ENCODE measurements around the gene INPP4B.
A peak's percentile ranks its signal among the peaks of the same experiment; 100 is the strongest.

Gene INPP4B

DNA sequence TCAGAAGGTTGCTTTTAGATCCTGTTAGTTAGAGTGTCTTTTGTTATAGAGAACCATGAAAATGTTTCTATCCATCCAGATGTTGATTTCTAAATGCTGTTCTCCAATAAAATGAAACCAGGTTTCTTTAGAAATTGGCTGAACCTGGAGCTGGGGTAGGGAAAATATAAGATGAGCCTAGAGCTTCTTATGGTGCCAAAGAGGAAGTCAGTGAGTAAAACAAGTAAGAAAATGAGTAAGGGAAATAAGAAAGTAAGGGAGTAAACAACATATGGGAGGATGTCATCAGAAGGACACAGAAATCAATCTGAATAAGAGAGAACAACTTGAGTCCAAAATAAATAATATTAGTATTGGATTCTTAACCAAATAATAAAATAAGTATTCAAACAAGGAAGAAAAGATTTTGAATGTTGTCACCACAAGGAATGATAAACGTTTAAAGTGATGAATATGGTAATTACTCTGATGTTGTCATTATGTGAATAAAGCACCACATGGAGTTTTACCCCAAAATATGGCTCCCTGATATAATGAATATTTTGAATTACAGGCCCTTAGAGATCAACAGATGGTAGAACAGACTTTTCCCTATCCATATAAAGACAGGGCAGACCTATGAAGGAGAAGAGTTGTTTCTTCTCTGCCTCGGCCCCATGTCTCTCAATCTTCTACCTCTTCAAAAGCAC lies 703.6 kb downstream of the INPP4B start:
- DNase-seq (ENCODE audit: low read depth in 2 of 2) = no peak

DNA sequence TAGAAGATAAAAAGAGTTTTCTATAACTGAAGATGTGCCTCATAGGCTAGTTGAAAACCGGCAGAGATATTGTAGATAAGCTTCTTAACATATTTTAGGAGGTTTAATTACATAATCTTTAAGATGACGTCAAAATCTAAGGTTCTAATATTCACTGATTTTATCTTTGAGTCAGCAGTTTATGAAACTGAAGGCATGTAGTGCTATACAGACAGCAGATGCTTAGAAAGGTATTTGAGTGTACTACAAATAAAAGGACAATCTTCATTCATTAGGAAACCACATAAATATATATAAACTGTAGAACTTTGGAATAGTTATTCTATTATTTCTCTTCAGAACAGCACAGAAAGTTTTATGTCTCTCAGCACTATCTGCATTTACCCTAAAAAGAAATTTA lies 704.9 kb downstream of the INPP4B start:
- no peak for DNase-seq (ENCODE audit: low read depth in 2 of 2)

DNA sequence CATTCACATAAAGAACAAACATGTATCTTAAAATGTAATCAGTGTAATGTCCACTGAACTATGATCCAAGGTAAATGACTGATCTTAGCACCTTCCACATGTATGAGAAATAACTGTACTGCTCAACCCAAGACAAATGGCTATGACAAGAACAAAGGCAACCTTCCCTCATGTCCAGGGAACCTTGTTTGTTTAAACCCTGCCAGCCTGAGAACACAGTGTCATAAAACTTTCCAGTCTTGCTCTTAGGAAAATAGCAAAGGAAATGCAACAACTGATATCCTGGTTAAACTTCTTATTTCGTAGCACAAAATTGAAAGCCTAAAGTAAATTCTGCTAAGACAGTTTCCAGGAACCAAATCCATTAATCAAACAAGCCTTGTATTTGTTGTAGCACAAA lies 715.4 kb downstream of the INPP4B start:
- DNase-seq (ENCODE audit: low read depth in 2 of 2) = no peak

DNA sequence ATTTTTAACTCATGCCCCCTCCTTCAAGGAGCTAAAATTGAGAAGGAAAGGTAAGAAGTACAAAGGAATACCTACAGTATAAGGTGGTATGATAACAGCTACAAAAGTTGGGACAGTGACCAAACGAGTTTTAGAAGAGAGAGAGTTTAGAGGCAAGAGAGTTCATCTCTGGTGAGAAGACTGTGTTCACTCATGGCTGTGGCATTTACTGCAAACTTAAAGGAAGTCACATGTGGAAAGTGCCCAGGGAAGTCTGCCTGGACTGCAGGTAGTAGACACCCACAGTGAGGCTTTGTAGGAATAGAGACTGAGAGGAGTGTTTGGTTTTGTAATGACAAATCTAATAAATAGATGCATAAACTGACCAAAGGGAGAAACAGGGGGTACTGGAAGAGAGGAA lies 716.2 kb downstream of the INPP4B start:
- DNase-seq (ENCODE audit: low read depth in 2 of 2) = no peak

DNA sequence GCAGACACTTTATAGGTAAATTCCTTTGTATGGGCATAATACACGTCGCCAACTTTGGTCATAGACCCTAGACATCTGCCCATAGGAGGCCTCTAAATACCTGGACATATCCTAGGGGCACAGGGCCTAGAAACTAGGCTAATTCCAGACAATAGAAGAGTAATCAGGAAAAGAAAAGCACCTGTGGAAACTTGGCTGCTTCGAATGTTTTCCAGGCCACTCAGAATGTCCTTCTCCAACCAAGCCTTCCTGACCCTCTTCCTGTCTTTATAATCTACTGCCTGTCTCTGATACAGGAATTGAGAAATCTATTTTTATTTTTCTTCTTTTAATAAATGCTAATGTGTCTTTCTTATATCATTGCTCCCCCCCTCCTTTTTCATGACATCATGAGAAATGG lies 716.6 kb downstream of the INPP4B start:
- no peak for DNase-seq (ENCODE audit: low read depth in 2 of 2)

DNA sequence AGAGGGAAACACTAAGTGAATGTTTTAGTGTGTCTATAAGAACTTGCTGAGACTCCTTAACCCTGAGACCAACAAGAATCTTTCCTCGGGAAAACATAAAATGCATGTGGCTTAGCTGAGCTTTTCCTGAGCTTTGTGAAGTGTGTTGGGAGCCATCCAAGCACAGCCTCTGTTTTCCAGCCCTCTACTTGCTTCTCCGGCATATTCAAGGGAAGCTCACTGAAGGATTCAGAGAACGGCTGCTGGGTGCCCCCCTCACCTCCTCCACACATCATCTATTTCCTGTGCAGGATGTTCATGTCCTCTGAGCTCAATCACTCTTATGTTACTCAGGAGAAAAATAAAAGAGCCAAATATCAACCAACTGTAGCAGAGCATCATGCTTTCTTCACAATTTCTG lies 717.6 kb downstream of the INPP4B start:
- DNase-seq (ENCODE audit: low read depth in 2 of 2) = no peak

DNA sequence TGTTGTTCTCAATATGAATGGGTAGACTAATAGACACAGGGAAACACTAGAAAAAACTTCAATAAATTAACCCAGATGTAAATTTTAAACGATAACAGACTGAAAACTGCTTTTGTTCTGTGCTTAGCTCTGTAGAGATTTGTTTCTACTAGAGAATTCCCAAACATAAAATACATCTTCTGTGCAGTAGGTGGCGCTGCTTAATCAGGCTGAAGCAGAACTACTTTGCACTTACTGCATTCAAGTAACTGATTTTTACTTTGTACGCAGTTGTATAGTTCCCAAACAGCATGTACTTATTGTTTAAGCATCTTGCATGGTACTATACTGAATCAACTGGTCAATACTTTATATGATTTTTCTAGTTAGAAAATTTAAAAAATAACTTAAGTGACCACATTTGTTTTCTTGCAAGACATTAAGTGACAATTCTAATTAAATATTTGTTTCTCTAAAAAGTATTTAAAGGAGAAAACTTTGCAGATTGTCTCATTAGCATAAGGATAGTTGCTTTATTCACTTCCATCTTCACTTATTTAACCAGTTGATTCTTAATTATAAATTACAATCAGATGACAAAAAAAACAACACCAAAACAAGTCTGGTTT lies 719.1 kb downstream of the INPP4B start:
- DNase-seq (ENCODE audit: low read depth in 2 of 2) = peak; percentile 11 to 42

DNA sequence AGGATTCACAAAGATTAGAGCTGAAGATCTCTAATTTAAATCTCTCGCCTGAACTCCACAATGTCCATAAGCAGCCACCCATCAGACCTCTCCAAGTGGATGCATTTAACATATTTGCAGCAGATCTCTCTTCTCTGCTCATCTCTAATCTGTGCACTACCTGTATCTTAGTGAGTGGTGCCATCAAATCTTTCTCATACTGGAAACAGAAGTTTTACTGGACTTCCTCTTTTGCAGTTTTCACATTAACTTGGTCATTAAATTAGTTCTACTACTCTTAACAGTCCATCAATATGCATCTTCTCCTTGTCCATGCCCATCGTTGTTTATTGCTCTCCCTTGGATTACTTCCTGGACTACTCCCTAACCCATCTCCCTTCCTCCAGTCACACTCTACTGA lies 721.2 kb downstream of the INPP4B start:
- DNase-seq (ENCODE audit: low read depth in 2 of 2) = no peak

DNA sequence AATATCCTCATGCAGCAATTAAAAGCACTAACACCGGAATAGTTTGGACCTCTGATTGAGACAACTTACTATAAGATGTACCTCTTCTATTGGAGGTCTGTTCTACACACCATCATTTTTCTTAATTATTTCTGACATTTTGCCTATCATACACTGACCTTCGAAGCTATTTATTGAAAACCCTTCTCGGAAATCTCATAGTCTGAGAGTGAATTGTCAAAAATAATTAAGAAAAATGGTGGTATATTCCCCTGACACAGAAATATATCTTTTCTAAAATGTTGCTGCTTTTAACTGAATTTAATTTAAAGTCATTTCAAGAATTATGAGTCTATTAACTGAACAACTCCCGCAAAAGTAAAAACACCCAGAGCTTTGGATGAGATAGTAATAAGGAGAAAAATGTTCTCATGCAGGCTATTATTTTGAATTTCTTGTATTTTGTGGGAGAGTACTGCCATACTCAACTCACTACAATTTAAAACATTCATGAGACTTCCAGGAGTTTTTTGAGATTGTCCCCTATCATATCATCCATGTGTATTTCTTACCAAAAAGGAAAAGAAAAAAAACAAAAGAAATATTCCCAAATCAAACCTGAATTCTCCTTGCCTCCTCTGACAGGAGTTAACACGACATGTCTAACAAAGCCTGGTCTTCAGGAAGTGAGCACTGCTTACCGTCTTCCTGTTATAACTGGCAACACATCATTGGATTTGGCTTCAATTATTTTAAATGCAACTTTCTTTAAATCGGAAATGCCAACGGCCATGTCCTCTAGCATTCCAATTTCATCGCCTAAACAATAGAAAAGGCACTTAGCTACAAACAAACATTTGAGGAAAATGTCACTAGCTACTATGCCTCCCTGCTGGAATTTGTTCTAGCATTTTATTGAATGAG lies 724.4 kb downstream of the INPP4B start:
- no peak for DNase-seq (ENCODE audit: low read depth in 2 of 2)

DNA sequence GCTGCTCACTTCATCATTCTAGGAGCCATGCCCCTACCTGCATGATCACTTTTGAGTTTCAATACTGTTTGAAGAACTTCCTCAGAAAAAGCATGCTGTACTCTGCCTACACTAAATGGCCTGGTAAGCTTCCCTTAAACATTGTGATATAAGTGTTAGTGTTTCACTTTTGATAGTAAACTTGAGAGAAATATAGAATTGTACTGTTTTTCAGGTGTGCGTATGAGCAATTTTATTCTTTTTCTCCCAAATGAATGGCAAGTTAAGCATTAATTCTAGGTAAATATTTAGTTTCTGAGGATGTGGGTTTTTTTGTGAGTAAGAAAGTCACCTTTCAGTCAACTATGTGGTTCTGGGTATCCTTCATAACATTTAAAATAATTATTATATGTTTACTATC lies 725.2 kb downstream of the INPP4B start:
- DNase-seq (ENCODE audit: low read depth in 2 of 2) = no peak

DNA sequence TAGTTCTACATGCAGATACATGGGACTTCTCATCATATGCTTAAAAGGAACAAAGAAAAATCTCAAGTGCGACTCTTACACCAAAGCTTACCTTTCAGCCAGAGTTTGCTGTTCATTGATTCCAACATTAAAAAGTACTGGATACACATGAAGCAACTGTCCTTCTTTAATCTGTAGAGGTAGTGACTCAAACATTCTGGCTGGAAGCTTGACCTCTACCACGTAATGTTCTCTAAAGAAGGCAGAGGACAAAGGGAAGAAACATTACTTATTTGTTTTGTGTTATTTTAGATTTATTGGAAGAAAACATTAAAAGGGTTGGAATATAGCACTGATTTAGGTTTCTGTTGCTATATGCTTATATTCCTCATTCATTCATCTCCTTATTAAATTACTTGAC lies 733.6 kb downstream of the INPP4B start:
- no peak for DNase-seq (ENCODE audit: low read depth in 2 of 2)

DNA sequence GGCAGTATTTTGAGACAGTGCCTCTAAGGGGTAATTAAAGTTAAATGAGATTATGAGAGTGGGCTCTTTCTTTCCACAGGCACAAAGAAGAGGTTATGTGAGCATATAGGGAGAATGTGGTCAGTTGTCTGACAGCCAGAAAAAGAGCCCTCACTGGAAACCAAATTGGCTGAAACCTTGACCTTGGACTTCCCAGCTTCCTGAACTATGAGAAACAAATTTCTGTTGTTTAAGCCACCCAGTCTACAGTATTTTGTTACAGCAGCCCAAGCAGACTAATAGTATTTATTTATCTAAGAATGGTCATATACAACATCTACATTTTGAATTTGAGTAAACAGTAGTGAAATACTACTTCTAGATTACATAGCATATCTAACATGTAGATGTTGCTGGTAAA lies 736.0 kb downstream of the INPP4B start:
- no peak for DNase-seq (ENCODE audit: low read depth in 2 of 2)

DNA sequence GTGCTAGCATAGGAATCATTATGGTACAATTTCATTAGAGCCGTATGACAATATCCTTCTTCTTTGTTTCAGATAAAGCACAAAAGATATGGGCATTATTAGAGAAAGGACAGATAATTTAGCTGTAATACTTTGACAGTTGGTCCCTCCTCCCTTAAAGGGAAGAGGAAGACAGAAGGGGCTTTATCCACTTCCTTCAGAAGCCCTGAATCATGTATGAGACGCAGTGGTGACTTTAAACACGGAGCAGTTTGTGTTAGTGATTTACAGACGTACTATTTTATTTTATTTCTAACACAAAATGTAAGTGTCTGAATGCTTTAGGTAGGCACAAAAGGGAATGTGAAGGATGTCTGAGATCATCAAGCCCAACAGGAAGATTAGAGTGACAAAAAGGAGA lies 742.1 kb downstream of the INPP4B start:
- no peak for DNase-seq (ENCODE audit: low read depth in 2 of 2)

DNA sequence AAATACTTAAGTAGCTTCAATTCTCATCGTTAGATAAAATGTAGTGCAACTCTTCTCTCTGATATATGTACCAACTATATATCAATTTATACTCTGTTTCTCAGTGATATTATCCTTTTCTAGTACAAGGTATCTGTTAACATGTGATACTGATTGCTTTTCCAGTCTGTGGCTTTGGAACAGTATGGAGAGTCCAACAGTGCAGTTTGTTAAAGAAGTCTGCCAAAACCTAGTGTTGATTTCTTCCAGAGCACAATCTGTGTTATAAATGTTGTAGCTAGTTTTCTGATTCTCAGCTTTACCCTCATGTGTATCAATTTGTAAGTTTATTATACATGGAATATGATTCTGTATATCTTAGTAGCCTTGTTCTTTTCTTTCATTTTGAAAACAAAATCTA lies 744.7 kb downstream of the INPP4B start:
- no peak for DNase-seq (ENCODE audit: low read depth in 2 of 2)

DNA sequence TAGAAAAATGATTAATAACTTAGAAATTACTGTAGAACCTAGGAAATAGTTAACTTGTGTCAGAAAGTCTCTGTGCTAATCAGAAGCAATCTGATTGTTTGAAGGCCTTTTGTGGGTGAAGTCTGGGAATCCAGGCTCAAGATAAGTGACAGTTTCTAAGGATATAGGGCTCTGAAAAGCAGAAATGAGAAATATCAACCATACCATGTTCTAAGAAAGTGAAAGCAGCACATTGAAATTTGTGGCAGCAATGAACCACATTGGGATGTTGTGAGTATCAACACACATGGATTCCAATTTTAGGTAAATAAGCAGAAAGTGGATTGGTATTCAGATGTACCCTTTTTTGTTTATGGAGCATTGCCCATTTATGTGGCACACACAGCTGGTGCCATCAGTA lies 745.2 kb downstream of the INPP4B start:
- DNase-seq (ENCODE audit: low read depth in 2 of 2) = no peak

DNA sequence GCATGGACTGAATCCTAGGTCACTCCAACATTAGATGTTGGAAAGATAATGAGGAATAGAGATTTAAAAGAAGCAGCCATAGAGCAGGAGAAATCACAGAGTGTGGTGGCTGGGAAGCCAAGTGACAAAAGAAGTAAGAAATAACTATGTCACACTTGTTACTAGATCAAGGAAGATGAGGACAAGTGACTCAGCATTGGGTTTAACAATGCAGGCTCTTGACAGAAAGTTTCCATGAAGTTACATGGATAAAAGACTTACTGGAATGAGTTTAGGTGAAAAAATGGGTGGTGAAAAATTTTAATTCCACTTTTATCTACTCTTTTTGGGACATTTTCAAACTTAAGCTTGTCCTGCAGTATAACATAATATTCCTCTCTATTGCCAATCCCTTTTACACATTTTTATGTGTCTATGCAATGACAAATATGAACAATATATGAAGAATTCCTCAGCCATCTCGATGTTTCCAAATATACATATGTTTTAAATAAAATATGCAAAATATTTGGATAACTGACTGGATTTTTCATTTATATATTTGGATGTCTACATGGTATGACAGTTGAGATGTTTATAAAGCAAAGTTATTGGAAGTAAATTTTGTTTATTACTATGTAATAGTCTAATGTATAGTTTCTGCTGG lies 747.1 kb downstream of the INPP4B start:
- no peak for DNase-seq (ENCODE audit: low read depth in 2 of 2)

DNA sequence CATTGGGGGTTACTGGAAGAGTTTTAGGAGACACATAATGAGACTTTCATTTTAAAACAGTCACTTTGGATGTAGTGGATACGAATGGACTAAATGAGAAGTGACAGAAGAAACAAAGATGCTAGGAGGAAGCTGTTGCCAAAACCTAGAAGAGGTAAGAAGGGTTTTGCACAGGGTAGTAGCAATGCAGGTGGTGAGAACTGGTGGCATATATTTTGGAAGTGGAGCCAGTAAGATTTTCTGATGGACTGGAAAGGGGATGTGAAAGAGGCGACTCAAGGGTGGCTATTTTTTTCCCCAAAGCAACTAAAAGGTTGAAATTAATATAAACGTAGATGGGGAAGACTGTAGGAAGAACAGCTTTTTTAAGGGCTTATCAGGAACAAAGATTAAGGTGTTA lies 747.7 kb downstream of the INPP4B start:
- DNase-seq (ENCODE audit: low read depth in 2 of 2) = no peak

DNA sequence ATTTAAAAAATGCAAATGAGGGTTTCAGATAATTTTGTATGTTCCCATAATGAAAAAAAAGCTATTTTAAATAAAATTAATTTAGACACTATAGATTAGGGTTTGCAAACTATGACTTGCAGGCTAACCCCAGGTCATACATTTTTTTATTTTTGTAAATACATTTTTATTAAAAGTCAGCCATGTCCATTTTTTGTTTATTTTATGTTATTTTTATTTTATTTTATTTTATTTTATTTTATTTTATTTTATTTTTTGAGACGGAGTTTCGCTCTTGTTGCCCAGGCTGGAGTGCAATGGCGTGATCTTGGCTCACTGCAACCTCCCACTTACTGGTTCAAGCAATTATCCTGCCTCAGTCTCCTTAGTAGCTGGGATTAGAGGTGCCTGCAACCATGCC lies 749.1 kb downstream of the INPP4B start:
- DNase-seq (ENCODE audit: low read depth in 2 of 2) = no peak

DNA sequence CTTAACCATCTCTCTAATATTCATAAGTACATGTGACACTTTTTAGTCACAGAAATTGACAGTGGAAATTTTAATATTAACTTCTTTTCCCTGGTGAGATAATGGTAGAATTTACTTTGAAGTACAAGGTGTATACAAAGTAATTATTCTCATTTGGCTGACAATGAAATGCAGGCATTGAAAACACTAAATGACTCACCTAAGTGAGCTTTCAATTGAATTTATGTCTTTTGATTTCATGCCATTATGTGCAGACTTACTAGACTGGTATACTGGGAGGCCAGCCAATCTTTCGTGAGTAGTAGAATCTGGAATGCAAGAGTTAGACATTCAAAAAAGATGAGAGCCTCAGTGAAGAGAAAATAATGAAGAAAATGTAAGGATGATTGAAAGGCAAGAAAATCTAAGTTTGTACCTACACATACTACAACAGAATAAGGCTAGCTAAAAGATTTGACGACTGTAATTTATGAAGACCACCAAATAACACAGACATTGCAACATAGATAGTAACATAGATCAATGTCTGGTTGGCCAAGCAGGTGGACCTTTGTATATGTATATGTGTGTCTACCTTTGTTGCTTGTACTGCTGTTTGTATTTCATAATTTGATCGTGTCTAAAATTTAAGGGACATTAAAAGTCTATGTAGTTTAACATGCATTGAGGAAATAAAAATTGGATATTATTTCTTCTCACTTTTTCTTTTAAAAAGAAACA lies 750.1 kb downstream of the INPP4B start:
- no peak for DNase-seq (ENCODE audit: low read depth in 2 of 2)

DNA sequence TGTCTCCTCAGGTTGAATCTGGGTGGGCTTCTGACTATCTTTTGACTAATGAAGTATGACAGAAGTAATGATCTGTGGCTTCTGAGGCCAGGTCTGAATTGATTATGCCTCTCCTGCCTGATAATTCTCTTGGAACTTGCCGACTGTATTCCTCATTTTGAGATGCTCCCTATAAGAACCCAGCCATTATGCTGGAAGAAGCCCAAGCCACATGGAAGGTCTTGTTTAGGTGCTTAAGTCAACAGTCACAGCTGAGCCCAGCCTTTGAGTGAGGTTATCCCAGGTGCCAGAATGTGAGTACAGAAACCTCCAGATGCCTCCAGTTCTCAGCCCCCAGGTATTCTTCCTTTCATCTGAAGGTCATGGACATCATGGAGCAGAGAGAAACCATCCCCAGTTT lies 753.2 kb downstream of the INPP4B start:
- DNase-seq (ENCODE audit: low read depth in 2 of 2) = no peak

DNA sequence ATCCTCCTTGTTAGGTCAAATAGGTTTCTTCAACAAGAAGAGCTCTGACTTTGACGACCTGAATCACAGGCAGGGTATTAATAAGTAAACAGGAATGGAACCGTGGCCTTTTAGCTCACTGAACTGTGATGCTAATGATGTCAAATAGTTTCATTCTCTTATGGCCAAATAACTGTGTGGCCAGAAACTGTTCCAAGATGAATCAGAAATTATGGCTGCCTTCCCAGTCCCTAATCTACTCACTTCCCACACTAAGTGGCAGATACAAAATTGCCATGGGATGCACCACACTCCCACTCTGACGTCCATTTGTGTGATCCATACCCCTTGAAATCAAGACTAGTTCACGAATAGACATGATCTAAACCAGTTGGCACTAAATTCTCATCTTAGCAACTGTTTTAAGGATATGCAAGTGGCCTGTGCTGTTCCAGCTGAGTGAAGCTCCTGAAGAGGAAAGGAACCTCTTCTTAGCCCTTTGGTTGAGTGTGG lies 754.4 kb downstream of the INPP4B start:
- DNase-seq (ENCODE audit: low read depth in 2 of 2) = no peak

DNA sequence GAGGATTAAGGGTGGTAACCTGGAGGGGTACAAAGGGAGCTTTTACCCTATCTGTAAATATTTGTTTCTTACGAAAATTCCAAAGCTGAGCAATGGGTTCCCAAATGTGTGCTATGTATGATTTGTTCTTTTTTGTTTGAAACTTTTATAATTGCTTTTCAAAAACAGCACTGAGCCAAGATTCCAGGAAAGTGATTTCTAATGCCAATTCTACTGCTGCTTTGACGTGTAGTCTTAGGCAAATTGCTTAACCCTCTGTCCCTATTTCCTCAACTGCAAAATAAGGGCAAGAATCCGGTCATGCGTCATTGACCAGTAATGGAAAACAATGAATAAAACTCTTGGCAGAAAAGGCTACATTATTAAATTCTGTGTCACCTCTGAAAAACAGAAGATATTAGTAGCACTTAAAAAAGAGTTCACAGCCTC lies 755.0 kb downstream of the INPP4B start:
- DNase-seq (ENCODE audit: low read depth in 2 of 2) = no peak

Measured in stimulated activated CD8-positive, alpha-beta memory T cell treated with anti-CD3 and anti-CD28 coated beads, Interleukin-2, amount 100 ng/mL, for 1 hour (primary cell).